Testis (tissue), 2 donors: ENCODE results near the gene CCNY.

Experiments used
- CTCF ChIP-seq, 3 experiments: fragments of 450-650 bp in 2 of 3; fragments of 200-600 bp in 1 of 3; sonication (generic) in 1 of 3; IDR thresholded peaks; one replicate each; pipeline ENCODE4 v1.5.1; 2016 to 2019; ENCODE audit warnings: antibody characterized with exemption in 3 of 3, mild to moderate bottlenecking in 2 of 3, moderate library complexity in 1 of 3
- POLR2A ChIP-seq: fragments of 450-650 bp; IDR thresholded peaks from one replicate; pipeline ENCODE4 v1.6.1; 2017; ENCODE audit warnings: antibody characterized with exemption, mild to moderate bottlenecking, moderate library complexity

- TF ChIP-seq CTCF (IDR thresholded peaks at IDR 0.05), result no peak
- no peak for TF ChIP-seq POLR2A
These were observed 151.9 kb downstream of the CCNY start for GRCh38 chr10:35488228-35488627.
